MCF 10A (cell line): ENCODE measurements around the gene CYP39A1. TPM values are rescaled to one million over a fixed set of nuclear protein-coding genes. Genes with fewer than 3 reads are reported as not detected.

Experiments used
- BruUV-seq: library from RNA; stranded (reverse); fragments of 400-500 nt; replicated peaks from 2 replicates; lab custom pipeline; 2021; lab: Mats Ljungman, UMichigan
- CTCF ChIA-PET: fragments of 300-600 bp; sonication (Branson Sonifier 250); formaldehyde crosslinking; extraction: SDS; loops from one replicate; lab custom pipeline; 2021; ENCODE audit warnings: antibody characterized with exemption, inconsistent platforms; lab: Yijun Ruan, JAX
- POLR2A ChIA-PET: fragments of 300-600, 350-650 bp; sonication (Branson Sonifier 250); formaldehyde crosslinking; extraction: SDS; loops from one replicate; lab custom pipeline; 2020; ENCODE audit warnings: antibody characterized with exemption, inconsistent platforms; lab: Yijun Ruan, JAX
- DNase-seq: peaks from one replicate; pipeline ENCODE4 v3.0.0-alpha.2; 2018; ENCODE audit not compliant: unreplicated experiment
- H3K27ac Mint-ChIP-seq: one replicate; pipeline ENCODE4 v1.8.0; 2022; ENCODE audit warnings: mild to moderate bottlenecking, low read depth, mixed read lengths; ENCODE audit not compliant: unreplicated experiment
- H3K27me3 Mint-ChIP-seq: one replicate; pipeline ENCODE4 v1.8.0; 2022; ENCODE audit warnings: mixed read lengths; ENCODE audit not compliant: insufficient read depth, unreplicated experiment
- H3K36me3 Mint-ChIP-seq: one replicate; pipeline ENCODE4 v1.8.0; 2022; ENCODE audit warnings: mild to moderate bottlenecking, moderate library complexity, mixed read lengths; ENCODE audit not compliant: insufficient read depth, unreplicated experiment
- H3K4me1 Mint-ChIP-seq: one replicate; pipeline ENCODE4 v1.8.0; 2022; ENCODE audit warnings: mixed read lengths; ENCODE audit not compliant: insufficient read depth, unreplicated experiment
- H3K4me3 Mint-ChIP-seq: one replicate; pipeline ENCODE4 v1.8.0; 2022; ENCODE audit warnings: mild to moderate bottlenecking, moderate library complexity, mixed read lengths; ENCODE audit not compliant: unreplicated experiment
- H3K9me3 Mint-ChIP-seq: one replicate; pipeline ENCODE4 v1.8.0; 2022; ENCODE audit warnings: mixed read lengths; ENCODE audit not compliant: unreplicated experiment
- CTCF ChIP-seq: fragments of 200-600 bp; IDR thresholded peaks from one replicate; pipeline ENCODE4 v1.8.0; 2022; ENCODE audit warnings: antibody characterized with exemption, mild to moderate bottlenecking; ENCODE audit not compliant: unreplicated experiment
- intact Hi-C: fragments of 100-400 bp; cut with micrococcal nuclease; formaldehyde crosslinking; loops from 2 replicates; pipeline ENCODE4 v1.14.1; 2022
- total RNA-seq: library from RNA; stranded (reverse); gene quantifications from 2 replicates; pipeline ENCODE4 v1.2.3, GENCODE V29; 2022

Gene CYP39A1
- total RNA-seq, 1 experiment from 2014 or later = 7.2 TPM

GRCh38 chr6:46549155-46549554 is 103.5 kb downstream of the CYP39A1 start:
- DNase-seq = no peak
- Mint-ChIP-seq H3K27ac (no peak overlapping the region), H3K4me1 (no peaks in the 10 kb centered on the region), H3K27me3 (no peaks in the 10 kb centered on the region), H3K36me3 (peaks cover 4% of the 10 kb centered on the region), H3K9me3 (peaks cover 6% of the 10 kb centered on the region), H3K4me3 (no peak overlapping the region)
- CTCF ChIA-PET = interaction anchor here (0.9 kb wide), 1 partner anchor 14 kb away, joined by 3 read pairs; no protein-coding TSS in a partner anchor
- intact Hi-C loops = no loop called here
- POLR2A ChIA-PET = interaction anchor here (1.2 to 1.5 kb wide), 2 partner anchors 10 to 13 kb away, joined by 3 to 4 read pairs; no protein-coding TSS in a partner anchor
- no peak for TF ChIP-seq CTCF
- no TSS peak for BruUV-seq

GRCh38 chr6:46541556-46541955 is 111.1 kb downstream of the CYP39A1 start:
- Mint-ChIP-seq H3K36me3 (peaks cover 6% of the 10 kb centered on the region), H3K4me3 (no peak overlapping the region), H3K4me1 (no peaks in the 10 kb centered on the region), H3K27ac (no peak overlapping the region), H3K9me3 (peaks cover 14% of the 10 kb centered on the region), H3K27me3 (no peaks in the 10 kb centered on the region)
- no peak for TF ChIP-seq CTCF
- intact Hi-C loops = no loop called here
- no peak for DNase-seq
- ChIA-PET POLR2A (no interaction called here), CTCF (no interaction called here)
- no TSS peak for BruUV-seq

GRCh38 chr6:46539866-46540265 is 112.8 kb downstream of the CYP39A1 start:
- Mint-ChIP-seq H3K36me3 (peaks cover 6% of the 10 kb centered on the region), H3K27me3 (no peaks in the 10 kb centered on the region), H3K4me3 (no peak overlapping the region), H3K4me1 (no peaks in the 10 kb centered on the region), H3K9me3 (peaks cover 8% of the 10 kb centered on the region), H3K27ac (no peak overlapping the region)
- TF ChIP-seq CTCF = no peak
- ChIA-PET CTCF (no interaction called here), POLR2A (interaction anchor here (1.0 to 1.3 kb wide), 2 partner anchors 9 to 14 kb away, joined by 3 read pairs; no protein-coding TSS in a partner anchor)
- intact Hi-C loops = no loop called here
- DNase-seq = no peak
- BruUV-seq = no TSS peak

GRCh38 chr6:46538800-46539480 is 113.7 kb downstream of the CYP39A1 start:
- DNase-seq = no peak
- no TSS peak for BruUV-seq
- H3K27ac Mint-ChIP-seq = no peak overlapping the region
- H3K4me3 Mint-ChIP-seq = no peak overlapping the region
- TF ChIP-seq CTCF = no peak
- no peaks in the 10 kb centered on the region for H3K36me3 Mint-ChIP-seq
- POLR2A ChIA-PET = interaction anchor here (1.0 to 1.3 kb wide), 2 partner anchors 10 to 13 kb away, joined by 3 read pairs; no protein-coding TSS in a partner anchor
- CTCF ChIA-PET = no interaction called here
- no peaks in the 10 kb centered on the region for H3K27me3 Mint-ChIP-seq
- intact Hi-C loops = no loop called here
- H3K9me3 Mint-ChIP-seq = peaks cover 6% of the 10 kb centered on the region
- H3K4me1 Mint-ChIP-seq = no peaks in the 10 kb centered on the region
